Karpas-422 (cell line): ENCODE measurements around the gene FAM174C. TPM values are rescaled to one million over a fixed set of nuclear protein-coding genes. Genes with fewer than 3 reads are reported as not detected.
"Not testable (repeated sequence)": the region's sequence is repeated elsewhere in the genome, so short reads cannot be mapped to it uniquely, and the experiment has no call there.

Source experiments
- DNase-seq: peaks from one replicate; pipeline ENCODE4 v3.0.0-alpha.2; 2015
- H2AFZ ChIP-seq: fragments of 200-600 bp; sonication (generic); 2 replicates; pipeline ENCODE4 v1.6.1; 2014; ENCODE audit warnings: antibody characterized with exemption, low read length, mixed read lengths
- H3K27ac ChIP-seq: fragments of 200-600 bp; sonication (generic); 2 replicates; pipeline ENCODE4 v1.5.1; 2014; ENCODE audit warnings: mild to moderate bottlenecking, low read length, moderate library complexity
- H3K27me3 ChIP-seq: fragments of 200-600 bp; sonication (generic); 2 replicates; pipeline ENCODE4 v1.6.1; 2014; ENCODE audit warnings: low read length, mixed read lengths
- H3K36me3 ChIP-seq: fragments of 200-600 bp; sonication (generic); 2 replicates; pipeline ENCODE4 v1.6.1; 2014; ENCODE audit warnings: low read length, mixed read lengths; ENCODE audit not compliant: insufficient read depth
- H3K4me1 ChIP-seq: fragments of 200-600 bp; sonication (generic); 2 replicates; pipeline ENCODE4 v1.6.1; 2014; ENCODE audit warnings: mild to moderate bottlenecking, low read length, mixed read lengths
- H3K4me2 ChIP-seq: fragments of 200-600 bp; sonication (generic); 2 replicates; pipeline ENCODE4 v1.6.1; 2014; ENCODE audit warnings: low read length, low read depth, mild to moderate bottlenecking; ENCODE audit not compliant: poor library complexity, severe bottlenecking
- H3K4me3 ChIP-seq: fragments of 200-600 bp; sonication (generic); 2 replicates; pipeline ENCODE4 v1.5.1; 2014; ENCODE audit warnings: mild to moderate bottlenecking, antibody characterized with exemption, low read length, mixed read lengths
- H3K79me2 ChIP-seq: fragments of 200-600 bp; sonication (generic); 2 replicates; pipeline ENCODE4 v1.6.1; 2014; ENCODE audit warnings: mild to moderate bottlenecking, low read length, mixed read lengths
- H3K9ac ChIP-seq: fragments of 200-600 bp; sonication (generic); 2 replicates; pipeline ENCODE4 v1.6.0; 2014; ENCODE audit warnings: low read length
- H3K9me2 ChIP-seq: fragments of 200-600 bp; sonication (generic), shearing (Covaris generic); replicated peaks from 2 replicates; pipeline ENCODE4 v1.6.0; 2014; ENCODE audit warnings: mild to moderate bottlenecking, low read length, moderate library complexity; ENCODE audit not compliant: insufficient read depth
- H3K9me3 ChIP-seq: fragments of 300-700, 200-600 bp; sonication (generic); 2 replicates; pipeline ENCODE4 v1.6.1; 2014; ENCODE audit warnings: low read length, mixed read lengths
- H4K20me1 ChIP-seq: fragments of 200-600 bp; sonication (generic); 2 replicates; pipeline ENCODE4 v1.6.1; 2014; ENCODE audit warnings: mild to moderate bottlenecking, antibody characterized with exemption, low read length, low read depth; ENCODE audit not compliant: insufficient read depth
- total RNA-seq: library from RNA; depleted of rRNA; stranded (reverse); fragments of >200 nt; shearing (Covaris generic); gene quantifications from 2 replicates; pipeline ENCODE4 v1.2.3, GENCODE V29; 2014; ENCODE audit warnings: low replicate concordance

The FAM174C gene
- total RNA-seq, 1 experiment from 2014 or later, result 32.7 TPM

GRCh38 chr19:1300744-1301490 lies 25.6 kb downstream of the FAM174C start:
- Histone ChIP-seq H3K9me3 (no peaks in the 10 kb centered on the region), H4K20me1 (no peaks in the 10 kb centered on the region), H3K79me2 (no peaks in the 10 kb centered on the region), H2AFZ (no peak overlapping the region), H3K27me3 (no peaks in the 10 kb centered on the region), H3K4me1 (no peaks in the 10 kb centered on the region), H3K36me3 (no peaks in the 10 kb centered on the region), H3K9ac (no peak overlapping the region), H3K9me2 (no peaks in the 10 kb centered on the region), H3K4me3 (no peak overlapping the region), H3K4me2 (no peak overlapping the region), H3K27ac (no peak overlapping the region)
- DNase-seq, result no peak

GRCh38 chr19:1302533-1303239 lies 27.4 kb downstream of the FAM174C start:
- no peaks in the 10 kb centered on the region for H3K79me2 ChIP-seq
- DNase-seq, result no peak
- no peaks in the 10 kb centered on the region for H3K4me1 ChIP-seq
- no peak overlapping the region for H3K4me3 ChIP-seq
- no peak overlapping the region for H3K4me2 ChIP-seq
- no peak overlapping the region for H2AFZ ChIP-seq
- H3K27me3 ChIP-seq, result no peaks in the 10 kb centered on the region
- H4K20me1 ChIP-seq, result no peaks in the 10 kb centered on the region
- no peaks in the 10 kb centered on the region for H3K9me2 ChIP-seq
- no peaks in the 10 kb centered on the region for H3K9me3 ChIP-seq
- H3K27ac ChIP-seq, result no peak overlapping the region
- no peak overlapping the region for H3K9ac ChIP-seq
- no peaks in the 10 kb centered on the region for H3K36me3 ChIP-seq

- Histone ChIP-seq H4K20me1 (no peaks in the 10 kb centered on the region), H3K36me3 (no peaks in the 10 kb centered on the region), H3K4me1 (no peaks in the 10 kb centered on the region), H3K9me3 (no peaks in the 10 kb centered on the region), H3K79me2 (no peaks in the 10 kb centered on the region), H3K27ac (no peak overlapping the region), H3K9me2 (no peaks in the 10 kb centered on the region), H2AFZ (no peak overlapping the region), H3K9ac (no peak overlapping the region), H3K4me2 (no peak overlapping the region), H3K4me3 (no peak overlapping the region), H3K27me3 (no peaks in the 10 kb centered on the region)
- DNase-seq, result no peak
These were observed 29.0 kb downstream of the FAM174C start for GRCh38 chr19:1304197-1304924.

- not testable (repeated sequence) for H3K79me2 ChIP-seq, H3K9ac ChIP-seq, H3K4me1 ChIP-seq, H3K9me2 ChIP-seq, H3K27ac ChIP-seq, H2AFZ ChIP-seq, H3K4me3 ChIP-seq, H4K20me1 ChIP-seq, H3K36me3 ChIP-seq, H3K9me3 ChIP-seq, H3K27me3 ChIP-seq, DNase-seq, H3K4me2 ChIP-seq
These were observed 30.0 kb downstream of the FAM174C start for GRCh38 chr19:1305354-1305753.

- H3K27me3 ChIP-seq, result no peaks in the 10 kb centered on the region
- no peak overlapping the region for H2AFZ ChIP-seq
- no peaks in the 10 kb centered on the region for H3K36me3 ChIP-seq
- no peak overlapping the region for H3K4me2 ChIP-seq
- no peaks in the 10 kb centered on the region for H4K20me1 ChIP-seq
- no peak overlapping the region for H3K27ac ChIP-seq
- H3K4me1 ChIP-seq, result no peaks in the 10 kb centered on the region
- H3K79me2 ChIP-seq, result no peaks in the 10 kb centered on the region
- no peaks in the 10 kb centered on the region for H3K9me2 ChIP-seq
- H3K9me3 ChIP-seq, result no peaks in the 10 kb centered on the region
- no peak for DNase-seq
- no peak overlapping the region for H3K4me3 ChIP-seq
- H3K9ac ChIP-seq, result no peak overlapping the region
These were observed 32.0 kb downstream of the FAM174C start for GRCh38 chr19:1307320-1307719.

- Histone ChIP-seq H3K27me3 (no peaks in the 10 kb centered on the region), H3K4me2 (no peak overlapping the region), H3K27ac (no peak overlapping the region), H4K20me1 (no peaks in the 10 kb centered on the region), H3K9me2 (no peaks in the 10 kb centered on the region), H3K79me2 (no peaks in the 10 kb centered on the region), H3K4me3 (no peak overlapping the region), H2AFZ (no peak overlapping the region), H3K9me3 (no peaks in the 10 kb centered on the region), H3K36me3 (no peaks in the 10 kb centered on the region), H3K9ac (no peak overlapping the region), H3K4me1 (no peaks in the 10 kb centered on the region)
- no peak for DNase-seq
These were observed 32.5 kb downstream of the FAM174C start for GRCh38 chr19:1307755-1308303.

- H4K20me1 ChIP-seq, result no peaks in the 10 kb centered on the region
- H3K4me3 ChIP-seq, result no peak overlapping the region
- DNase-seq, result no peak
- H3K9me2 ChIP-seq, result no peaks in the 10 kb centered on the region
- H2AFZ ChIP-seq, result no peak overlapping the region
- no peaks in the 10 kb centered on the region for H3K4me1 ChIP-seq
- H3K79me2 ChIP-seq, result no peaks in the 10 kb centered on the region
- H3K4me2 ChIP-seq, result no peak overlapping the region
- no peaks in the 10 kb centered on the region for H3K27me3 ChIP-seq
- no peak overlapping the region for H3K9ac ChIP-seq
- H3K27ac ChIP-seq, result no peak overlapping the region
- H3K9me3 ChIP-seq, result no peaks in the 10 kb centered on the region
- no peaks in the 10 kb centered on the region for H3K36me3 ChIP-seq
These were observed 33.4 kb downstream of the FAM174C start for GRCh38 chr19:1308718-1309117.
